Keratinocyte (primary cell): ENCODE data around the gene SSR3. TPM values are rescaled to one million over a fixed set of nuclear protein-coding genes. Genes with fewer than 3 reads are reported as not detected.

Experiments
- DNase-seq: peaks from one replicate; pipeline ENCODE4 v3.0.0-alpha.2; 2011; ENCODE audit warnings: low read depth, missing footprints, low spot score
- FAIRE-seq: peaks from 2 replicates; lab custom pipeline; 2011; peaks lifted over from hg19 to GRCh38; lab: Jason Lieb, UNC
- H2AFZ ChIP-seq: 2 replicates; pipeline ENCODE4 v1.6.0; 2012; ENCODE audit warnings: low read length, control low read depth, inconsistent platforms; ENCODE audit not compliant: control insufficient read depth
- H3K27ac ChIP-seq: 2 replicates; pipeline ENCODE4 v1.5.1; 2011; ENCODE audit warnings: low read length; ENCODE audit not compliant: control insufficient read depth, insufficient read depth
- H3K27me3 ChIP-seq: 3 replicates; pipeline ENCODE4 v1.6.0; 2011; ENCODE audit warnings: low read length; ENCODE audit not compliant: control insufficient read depth, insufficient read depth; ENCODE audit errors: extremely low read depth
- H3K36me3 ChIP-seq, 2 experiments: 2 replicates in 1 of 2; 3 replicates in 1 of 2; pipeline ENCODE4 v1.5.1; 2011; ENCODE audit warnings: low read length in 2 of 2, mild to moderate bottlenecking in 1 of 2; ENCODE audit not compliant: control insufficient read depth in 2 of 2, insufficient read depth in 2 of 2; ENCODE audit errors: extremely low read depth in 1 of 2
- H3K4me1 ChIP-seq: 3 replicates; pipeline ENCODE4 v1.5.1; 2011; ENCODE audit warnings: low read length; ENCODE audit not compliant: control insufficient read depth, insufficient read depth; ENCODE audit errors: extremely low read depth
- H3K4me2 ChIP-seq: 3 replicates; pipeline ENCODE4 v1.6.0; 2011; ENCODE audit warnings: low read depth, low read length; ENCODE audit not compliant: control insufficient read depth, insufficient read depth; ENCODE audit errors: extremely low read depth
- H3K4me3 ChIP-seq, 3 experiments: fragments of 200-600 bp in 1 of 3; sonication (generic) in 1 of 3; 2 replicates in 2 of 3; 3 replicates in 1 of 3; pipeline ENCODE4 v1.5.1; 2011 to 2016; ENCODE audit warnings: low read length in 3 of 3, mild to moderate bottlenecking in 3 of 3, control low read depth in 2 of 3, inconsistent platforms in 1 of 3, low read depth in 1 of 3, mixed read lengths in 1 of 3, mixed run types in 1 of 3, moderate library complexity in 1 of 3; ENCODE audit not compliant: control insufficient read depth in 2 of 3, insufficient read depth in 2 of 3; ENCODE audit errors: extremely low read depth in 1 of 3
- H3K79me2 ChIP-seq: 2 replicates; pipeline ENCODE4 v1.6.0; 2012; ENCODE audit warnings: low read length; ENCODE audit not compliant: control insufficient read depth, insufficient read depth
- H3K9ac ChIP-seq: 3 replicates; pipeline ENCODE4 v1.6.0; 2011; ENCODE audit warnings: low read length; ENCODE audit not compliant: control insufficient read depth, insufficient read depth; ENCODE audit errors: extremely low read depth
- H3K9me1 ChIP-seq: 3 replicates; pipeline ENCODE4 v1.6.0; 2011; ENCODE audit warnings: low read length; ENCODE audit not compliant: control insufficient read depth, insufficient read depth; ENCODE audit errors: extremely low read depth
- H3K9me3 ChIP-seq: 2 replicates; pipeline ENCODE4 v1.5.1; 2012; ENCODE audit warnings: low read depth, low read length; ENCODE audit not compliant: control insufficient read depth
- H4K20me1 ChIP-seq: 3 replicates; pipeline ENCODE4 v1.6.0; 2011; ENCODE audit warnings: low read length; ENCODE audit not compliant: control insufficient read depth, insufficient read depth; ENCODE audit errors: extremely low read depth
- EZH2 ChIP-seq: IDR thresholded peaks from one replicate; pipeline ENCODE4 v1.6.1; 2012; ENCODE audit warnings: inconsistent platforms, mild to moderate bottlenecking, low read length, moderate library complexity
- dilution Hi-C: fragments of 300-500 bp; cut with MboI; formaldehyde crosslinking; loops from one replicate; pipeline ENCODE4 v1.7.0; 2020; ENCODE audit warnings: low sequenced_read_pairs; ENCODE audit not compliant: extremely low pct_ligation_motif_present
- polyA plus RNA-seq, 5 experiments: library from polyadenylated mRNA; depleted of rRNA in 3 of 5; stranded (reverse) in 3 of 5; stranded (forward) in 1 of 5; unstranded in 1 of 5; fragments of >200 nt; gene quantifications; 1 replicate in 1 of 5; 2 replicates in 3 of 5; 3 replicates in 1 of 5; pipeline versions ENCODE4 v1.2.1 to v1.2.3, GENCODE V29; 2011 to 2012; ENCODE audit warnings: missing spikeins in 2 of 5, low read depth in 1 of 5, low replicate concordance in 1 of 5
- TF ChIP-seq, protein P1 (sequence below), 3 experiments: IDR thresholded peaks in 1 of 3; conservative IDR thresholded peaks in 1 of 3; optimal IDR thresholded peaks in 1 of 3; 2 replicates in 2 of 3; 3 replicates in 1 of 3; pipeline versions ENCODE3 to v1.5.1; 2011; ENCODE audit warnings: low read length in 3 of 3, mild to moderate bottlenecking in 3 of 3, moderate library complexity in 2 of 3, control low read depth in 1 of 3, inconsistent platforms in 1 of 3; ENCODE audit not compliant: insufficient read depth in 2 of 3; ENCODE audit errors: extremely low read depth in 1 of 3

The SSR3 gene
- polyA plus RNA-seq, 1 donor (not counting 4 experiments of a cell fraction or from before 2014, with no cell fraction given), result 378 TPM

DNA sequence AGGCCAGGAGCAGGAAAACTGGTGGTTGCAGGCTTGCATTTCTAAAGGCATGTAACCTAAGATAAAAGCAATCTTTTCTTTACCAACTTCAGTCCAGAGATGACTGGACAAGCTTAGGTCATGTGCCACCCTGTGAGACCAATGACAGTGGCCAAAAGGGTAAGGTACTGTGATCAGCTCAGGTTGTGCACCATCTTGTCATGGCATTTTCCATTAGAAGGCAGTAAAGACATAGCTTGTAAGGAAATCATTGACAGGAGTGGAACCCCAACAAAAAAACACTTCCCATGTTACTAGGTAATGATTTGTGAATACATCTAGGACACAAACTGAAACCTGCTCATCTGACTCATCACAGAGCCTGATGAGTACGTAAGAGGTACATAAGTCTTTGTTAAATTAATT, 35.2 kb downstream of the SSR3 start:
- no peak overlapping the region for H3K9ac ChIP-seq
- H3K9me1 ChIP-seq, result no peaks in the 10 kb centered on the region
- DNase-seq (no peak), FAIRE-seq (no peak)
- no peaks in the 10 kb centered on the region for H3K27me3 ChIP-seq
- TF ChIP-seq, protein P1, sequence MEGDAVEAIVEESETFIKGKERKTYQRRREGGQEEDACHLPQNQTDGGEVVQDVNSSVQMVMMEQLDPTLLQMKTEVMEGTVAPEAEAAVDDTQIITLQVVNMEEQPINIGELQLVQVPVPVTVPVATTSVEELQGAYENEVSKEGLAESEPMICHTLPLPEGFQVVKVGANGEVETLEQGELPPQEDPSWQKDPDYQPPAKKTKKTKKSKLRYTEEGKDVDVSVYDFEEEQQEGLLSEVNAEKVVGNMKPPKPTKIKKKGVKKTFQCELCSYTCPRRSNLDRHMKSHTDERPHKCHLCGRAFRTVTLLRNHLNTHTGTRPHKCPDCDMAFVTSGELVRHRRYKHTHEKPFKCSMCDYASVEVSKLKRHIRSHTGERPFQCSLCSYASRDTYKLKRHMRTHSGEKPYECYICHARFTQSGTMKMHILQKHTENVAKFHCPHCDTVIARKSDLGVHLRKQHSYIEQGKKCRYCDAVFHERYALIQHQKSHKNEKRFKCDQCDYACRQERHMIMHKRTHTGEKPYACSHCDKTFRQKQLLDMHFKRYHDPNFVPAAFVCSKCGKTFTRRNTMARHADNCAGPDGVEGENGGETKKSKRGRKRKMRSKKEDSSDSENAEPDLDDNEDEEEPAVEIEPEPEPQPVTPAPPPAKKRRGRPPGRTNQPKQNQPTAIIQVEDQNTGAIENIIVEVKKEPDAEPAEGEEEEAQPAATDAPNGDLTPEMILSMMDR (optimal IDR thresholded peaks at IDR 0.05 in 1 of 3, IDR thresholded peaks at IDR 0.05 in 1 of 3, conservative IDR thresholded peaks at IDR 0.05 in 1 of 3; ENCODE audit: extremely low read depth in 1 of 3, insufficient read depth in 2 of 3, low read length in 3 of 3), result no peak
- no peak for TF ChIP-seq EZH2
- H3K27ac ChIP-seq, result no peak overlapping the region
- no peak overlapping the region for H2AFZ ChIP-seq
- H3K4me2 ChIP-seq, result no peak overlapping the region
- no peaks in the 10 kb centered on the region for H3K79me2 ChIP-seq
- dilution Hi-C loops, result loop anchor here (25.0 kb wide), 2 partner anchors 357 to 507 kb away; no protein-coding TSS in a partner anchor
- H3K9me3 ChIP-seq, result no peaks in the 10 kb centered on the region
- H3K36me3 ChIP-seq, result no peaks in the 10 kb centered on the region
- H3K4me1 ChIP-seq, result no peaks in the 10 kb centered on the region
- no peaks in the 10 kb centered on the region for H4K20me1 ChIP-seq
- H3K4me3 ChIP-seq, result no peak overlapping the region

- dilution Hi-C loops, result loop anchor here (25.0 kb wide), 2 partner anchors 356 to 506 kb away; no protein-coding TSS in a partner anchor
- no peak for FAIRE-seq
These were observed 36.2 kb downstream of the SSR3 start for GRCh38 chr3:156518726-156519125.

More at GRCh38 chr3:156518726-156519125, 36.2 kb downstream of the SSR3 start:
- no peak overlapping the region for H3K4me3 ChIP-seq
- no peak for TF ChIP-seq EZH2
- TF ChIP-seq, protein P1 (optimal IDR thresholded peaks at IDR 0.05 in 1 of 3, IDR thresholded peaks at IDR 0.05 in 1 of 3, conservative IDR thresholded peaks at IDR 0.05 in 1 of 3; ENCODE audit: extremely low read depth in 1 of 3, insufficient read depth in 2 of 3, low read length in 3 of 3), result no peak
- no peaks in the 10 kb centered on the region for H3K9me1 ChIP-seq
- H3K9me3 ChIP-seq, result no peaks in the 10 kb centered on the region
- no peak overlapping the region for H2AFZ ChIP-seq
- no peak for DNase-seq
- H3K36me3 ChIP-seq, result no peaks in the 10 kb centered on the region
- no peaks in the 10 kb centered on the region for H4K20me1 ChIP-seq
- no peak overlapping the region for H3K9ac ChIP-seq
- no peak overlapping the region for H3K27ac ChIP-seq
- H3K4me2 ChIP-seq, result no peak overlapping the region
- no peaks in the 10 kb centered on the region for H3K79me2 ChIP-seq
- no peaks in the 10 kb centered on the region for H3K27me3 ChIP-seq
- no peaks in the 10 kb centered on the region for H3K4me1 ChIP-seq
